ENCODE results near the gene RECQL5. TPM values are rescaled to one million over a fixed set of nuclear protein-coding genes. Genes with fewer than 3 reads are reported as not detected.

Gene RECQL5
- total and polyA plus RNA-seq, 2 of the 8 experiments (the other 6 are each of a cell fraction or from before 2014, with no cell fraction given), result 15.1 to 41.1 TPM

DNA sequence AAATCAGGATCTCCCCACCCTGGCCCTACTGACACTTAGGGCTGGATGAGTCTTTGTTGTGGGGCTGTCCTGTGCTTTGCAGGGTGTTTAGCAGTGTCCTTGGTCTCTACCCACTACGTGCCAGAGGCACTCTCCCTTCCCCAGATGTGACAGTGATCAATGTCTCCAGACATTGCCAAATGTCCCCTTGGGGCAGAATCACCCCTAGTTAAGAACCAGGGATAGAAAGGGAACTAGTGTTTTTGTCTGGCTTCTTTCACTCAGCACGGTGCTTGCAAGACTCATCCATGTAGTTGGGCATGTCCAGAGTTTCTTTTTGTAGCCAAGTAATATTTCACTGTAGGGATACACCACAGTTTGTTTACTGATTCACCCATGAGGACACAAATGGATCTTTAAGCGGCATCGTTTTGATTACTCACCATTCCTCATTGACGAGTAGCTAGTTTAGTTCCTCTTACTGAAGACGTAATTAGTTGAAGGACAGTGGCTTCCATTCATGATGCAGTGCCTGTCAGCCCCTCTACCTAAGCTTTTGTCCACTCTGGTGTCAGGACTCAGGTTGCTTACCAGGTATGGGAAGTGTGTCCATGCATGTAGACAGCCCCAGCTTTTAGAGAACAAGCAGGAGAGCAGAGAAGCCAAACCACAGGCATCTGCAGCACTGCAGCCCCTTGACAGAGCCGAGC, 28.3 kb upstream of the RECQL5 start (continued):
- TF ChIP-seq EZH2 (IDR thresholded peaks at IDR 0.05; ENCODE audit: low read depth, low read length, severe bottlenecking) (no peak), ZNF274 (IDR thresholded peaks at IDR 0.05; ENCODE audit: borderline replicate concordance, extremely low read depth, low read length) (no peak), JUN (IDR thresholded peaks at IDR 0.05; ENCODE audit: low read depth, low read length) (no peak), SUZ12 (IDR thresholded peaks at IDR 0.05; ENCODE audit: low read length) (no peak), HDAC2 (IDR thresholded peaks at IDR 0.05; ENCODE audit: borderline replicate concordance in 1 of 2, low read depth in 2 of 2, low read length in 2 of 2) (no peak), SAP30 (IDR thresholded peaks at IDR 0.05; ENCODE audit: insufficient read depth, insufficient replicate concordance, low read length) (no peak)
- TF ChIP-seq, protein P1, sequence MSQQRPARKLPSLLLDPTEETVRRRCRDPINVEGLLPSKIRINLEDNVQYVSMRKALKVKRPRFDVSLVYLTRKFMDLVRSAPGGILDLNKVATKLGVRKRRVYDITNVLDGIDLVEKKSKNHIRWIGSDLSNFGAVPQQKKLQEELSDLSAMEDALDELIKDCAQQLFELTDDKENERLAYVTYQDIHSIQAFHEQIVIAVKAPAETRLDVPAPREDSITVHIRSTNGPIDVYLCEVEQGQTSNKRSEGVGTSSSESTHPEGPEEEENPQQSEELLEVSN (IDR thresholded peaks at IDR 0.05), result no peak
- TF ChIP-seq, protein P2, sequence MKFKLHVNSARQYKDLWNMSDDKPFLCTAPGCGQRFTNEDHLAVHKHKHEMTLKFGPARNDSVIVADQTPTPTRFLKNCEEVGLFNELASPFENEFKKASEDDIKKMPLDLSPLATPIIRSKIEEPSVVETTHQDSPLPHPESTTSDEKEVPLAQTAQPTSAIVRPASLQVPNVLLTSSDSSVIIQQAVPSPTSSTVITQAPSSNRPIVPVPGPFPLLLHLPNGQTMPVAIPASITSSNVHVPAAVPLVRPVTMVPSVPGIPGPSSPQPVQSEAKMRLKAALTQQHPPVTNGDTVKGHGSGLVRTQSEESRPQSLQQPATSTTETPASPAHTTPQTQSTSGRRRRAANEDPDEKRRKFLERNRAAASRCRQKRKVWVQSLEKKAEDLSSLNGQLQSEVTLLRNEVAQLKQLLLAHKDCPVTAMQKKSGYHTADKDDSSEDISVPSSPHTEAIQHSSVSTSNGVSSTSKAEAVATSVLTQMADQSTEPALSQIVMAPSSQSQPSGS (IDR thresholded peaks at IDR 0.05; ENCODE audit: low read length), result no peak
- TF ChIP-seq, protein P3, sequence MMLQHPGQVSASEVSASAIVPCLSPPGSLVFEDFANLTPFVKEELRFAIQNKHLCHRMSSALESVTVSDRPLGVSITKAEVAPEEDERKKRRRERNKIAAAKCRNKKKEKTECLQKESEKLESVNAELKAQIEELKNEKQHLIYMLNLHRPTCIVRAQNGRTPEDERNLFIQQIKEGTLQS (IDR thresholded peaks at IDR 0.05; ENCODE audit: insufficient read depth, low read depth, low read length), result no peak

Data from H1 (cell line).